GM21529 (cell line): ENCODE measurements around the gene FAM3B.
"Not testable (repeated sequence)": the region's sequence is repeated elsewhere in the genome, so short reads cannot be mapped to it uniquely, and the experiment has no call there.

ENCODE experiments used
- ATAC-seq: cut with Tn5 transposase; IDR thresholded peaks from one replicate; pipeline ENCODE4 v1.9.1; 2021; ENCODE audit not compliant: unreplicated experiment

FAM3B gene

GRCh38 chr21:41349619-41350390 lies 33.2 kb downstream of the FAM3B start:
- no peak for ATAC-seq

- no peak for ATAC-seq
Measured at GRCh38 chr21:41350436-41351155, 34.0 kb downstream of the FAM3B start.

- no peak for ATAC-seq
Measured at GRCh38 chr21:41357546-41357945, 40.9 kb downstream of the FAM3B start.

- no peak for ATAC-seq
Measured at GRCh38 chr21:41358193-41359166, 41.9 kb downstream of the FAM3B start.

- no peak for ATAC-seq
Measured at GRCh38 chr21:41359286-41359685, 42.7 kb downstream of the FAM3B start.

GRCh38 chr21:41359754-41360071 lies 43.1 kb downstream of the FAM3B start:
- ATAC-seq = not testable (repeated sequence)

- ATAC-seq = no peak
Measured at GRCh38 chr21:41360072-41360821, 43.6 kb downstream of the FAM3B start.

GRCh38 chr21:41361053-41361785 lies 44.6 kb downstream of the FAM3B start:
- ATAC-seq = no peak

GRCh38 chr21:41361786-41362604 lies 45.4 kb downstream of the FAM3B start, which contains the start of gene MX2:
TSS of gene MX2 (plus strand) at chr21:41362027. CDS start at chr21:41376907, 14,880 bp downstream.
- peak; percentile 64 for ATAC-seq

GRCh38 chr21:41362605-41363369 lies 46.2 kb downstream of the FAM3B start:
- ATAC-seq = no peak

GRCh38 chr21:41363370-41364270 lies 47.0 kb downstream of the FAM3B start:
- no peak for ATAC-seq

- no peak for ATAC-seq
Measured at GRCh38 chr21:41364308-41364707, 47.7 kb downstream of the FAM3B start.

- no peak for ATAC-seq
Measured at GRCh38 chr21:41365377-41366107, 48.9 kb downstream of the FAM3B start.

GRCh38 chr21:41366522-41367151 lies 50.0 kb downstream of the FAM3B start:
- no peak for ATAC-seq

- no peak for ATAC-seq
Measured at GRCh38 chr21:41367301-41367944, 50.8 kb downstream of the FAM3B start.
